K562 (cell line): Measurements from ENCODE around the gene ZNF71.

ENCODE experiments used
- ATF1 ChIP-seq, 2 experiments: fragments of 450-650 bp in 1 of 2; IDR thresholded peaks; 2 replicates each; pipeline ENCODE4 v1.6.1; 2016; ENCODE audit warnings: missing compliant biosample characterization in 1 of 2, missing genetic modification characterization in 1 of 2
- CBX5 ChIP-seq: IDR thresholded peaks from 2 replicates; pipeline ENCODE4 v1.6.1; 2014; ENCODE audit warnings: low read depth, borderline replicate concordance
- CREB1 ChIP-seq, 2 experiments: sonication (generic) in 1 of 2; formaldehyde crosslinking in 1 of 2; IDR thresholded peaks; 2 replicates each; pipeline versions ENCODE4 v1.6.1 to v1.8.0; 2012 to 2022; ENCODE audit warnings: inconsistent platforms in 1 of 2, mild to moderate bottlenecking in 1 of 2, missing genetic modification reagents in 1 of 2, moderate library complexity in 1 of 2
- ETV6 ChIP-seq, 3 experiments: fragments of 150-350 bp in 1 of 3; sonication (generic) in 1 of 3; formaldehyde crosslinking in 1 of 3; IDR thresholded peaks; 2 replicates each; pipeline versions ENCODE4 v1.6.1 to v1.8.0; 2014 to 2022; ENCODE audit warnings: borderline replicate concordance in 2 of 3, low read depth in 2 of 3, antibody characterized with exemption in 1 of 3, low read length in 1 of 3, mild to moderate bottlenecking in 1 of 3, missing genetic modification reagents in 1 of 3
- KAT2B ChIP-seq: IDR thresholded peaks from one replicate; pipeline ENCODE4 v1.6.1; 2012; ENCODE audit warnings: low read depth, mild to moderate bottlenecking, control low read depth, inconsistent platforms, low read length, moderate library complexity
- MED1 ChIP-seq: sonication (generic); formaldehyde crosslinking; IDR thresholded peaks from 2 replicates; pipeline ENCODE4 v1.8.1; 2023; ENCODE audit warnings: missing genetic modification reagents, borderline replicate concordance
- NCOA1 ChIP-seq: fragments of 450-650 bp; IDR thresholded peaks from 2 replicates; pipeline ENCODE4 v1.6.1; 2016; ENCODE audit warnings: low read depth
- SIX5 ChIP-seq, 2 experiments: IDR thresholded peaks; 2 replicates each; pipeline ENCODE4 v1.6.1; 2011; ENCODE audit warnings: low read length in 2 of 2, borderline replicate concordance in 1 of 2, low read depth in 1 of 2, mild to moderate bottlenecking in 1 of 2, moderate library complexity in 1 of 2; ENCODE audit not compliant: insufficient read depth in 1 of 2
- SMC3 ChIP-seq: conservative IDR thresholded peaks from 2 replicates; pipeline ENCODE4 v1.6.1; 2011; ENCODE audit warnings: low read depth, low read length, improper control_type of control experiment; ENCODE audit not compliant: insufficient read depth
- ZBTB1 ChIP-seq: sonication (generic); formaldehyde crosslinking; IDR thresholded peaks from 2 replicates; pipeline ENCODE4 v1.8.1; 2023; ENCODE audit warnings: missing genetic modification reagents, low read depth, mild to moderate bottlenecking, borderline replicate concordance
- TF ChIP-seq, protein P1 (sequence below): fragments of 450-650 bp; IDR thresholded peaks from 2 replicates; pipeline ENCODE4 v1.6.1; 2017; ENCODE audit warnings: mild to moderate bottlenecking, moderate library complexity
- TF ChIP-seq, protein P2 (sequence below), 3 experiments: IDR thresholded peaks in 2 of 3; conservative IDR thresholded peaks in 1 of 3; 2 replicates each; pipeline ENCODE4 v1.5.1; 2011 to 2012; ENCODE audit warnings: low read length in 3 of 3, mild to moderate bottlenecking in 3 of 3, control low read depth in 2 of 3, improper control_type of control experiment in 1 of 3, inconsistent platforms in 1 of 3, low read depth in 1 of 3, mixed read lengths in 1 of 3, moderate library complexity in 1 of 3; ENCODE audit not compliant: insufficient read depth in 2 of 3

DNA sequence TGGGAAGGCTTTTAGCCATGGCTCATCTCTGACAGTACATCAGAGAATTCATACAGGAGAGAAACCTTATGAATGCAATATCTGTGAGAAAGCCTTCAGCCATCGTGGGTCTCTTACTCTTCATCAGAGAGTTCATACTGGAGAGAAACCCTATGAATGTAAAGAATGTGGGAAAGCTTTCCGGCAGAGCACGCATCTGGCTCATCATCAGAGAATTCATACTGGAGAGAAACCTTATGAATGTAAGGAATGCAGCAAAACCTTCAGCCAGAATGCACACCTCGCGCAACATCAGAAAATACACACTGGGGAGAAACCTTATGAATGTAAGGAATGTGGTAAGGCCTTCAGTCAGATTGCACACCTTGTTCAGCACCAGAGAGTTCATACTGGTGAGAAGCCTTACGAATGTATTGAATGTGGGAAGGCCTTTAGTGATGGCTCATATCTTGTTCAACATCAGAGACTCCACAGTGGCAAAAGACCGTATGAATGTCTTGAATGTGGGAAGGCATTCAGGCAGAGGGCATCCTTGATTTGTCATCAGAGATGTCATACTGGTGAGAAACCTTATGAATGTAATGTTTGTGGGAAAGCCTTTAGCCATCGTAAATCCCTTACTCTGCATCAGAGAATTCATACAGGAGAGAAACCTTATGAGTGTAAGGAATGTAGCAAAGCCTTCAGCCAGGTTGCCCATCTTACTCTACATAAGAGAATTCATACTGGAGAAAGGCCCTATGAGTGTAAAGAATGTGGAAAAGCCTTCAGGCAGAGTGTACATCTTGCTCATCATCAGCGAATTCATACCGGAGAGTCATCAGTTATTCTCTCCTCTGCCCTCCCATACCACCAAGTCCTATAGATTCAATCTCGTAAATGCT lies 17.1 kb upstream of the ZNF71 start:
- TF ChIP-seq CBX5, result no peak
- no peak for TF ChIP-seq SIX5 (IDR thresholded peaks at IDR 0.05; ENCODE audit: borderline replicate concordance in 1 of 2, insufficient read depth in 1 of 2, low read depth in 1 of 2, low read length in 2 of 2)
- TF ChIP-seq ATF1 (CRISPR knock-in tag; IDR thresholded peaks at IDR 0.05), result no peak
- no peak for TF ChIP-seq ATF1 (tag; IDR thresholded peaks at IDR 0.05)
- TF ChIP-seq, protein P1, sequence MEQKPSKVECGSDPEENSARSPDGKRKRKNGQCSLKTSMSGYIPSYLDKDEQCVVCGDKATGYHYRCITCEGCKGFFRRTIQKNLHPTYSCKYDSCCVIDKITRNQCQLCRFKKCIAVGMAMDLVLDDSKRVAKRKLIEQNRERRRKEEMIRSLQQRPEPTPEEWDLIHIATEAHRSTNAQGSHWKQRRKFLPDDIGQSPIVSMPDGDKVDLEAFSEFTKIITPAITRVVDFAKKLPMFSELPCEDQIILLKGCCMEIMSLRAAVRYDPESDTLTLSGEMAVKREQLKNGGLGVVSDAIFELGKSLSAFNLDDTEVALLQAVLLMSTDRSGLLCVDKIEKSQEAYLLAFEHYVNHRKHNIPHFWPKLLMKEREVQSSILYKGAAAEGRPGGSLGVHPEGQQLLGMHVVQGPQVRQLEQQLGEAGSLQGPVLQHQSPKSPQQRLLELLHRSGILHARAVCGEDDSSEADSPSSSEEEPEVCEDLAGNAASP, result no peak
- no peak for TF ChIP-seq ZBTB1 (CRISPR knock-in tag)
- TF ChIP-seq CREB1 (IDR thresholded peaks at IDR 0.05), result no peak
- no peak for TF ChIP-seq CREB1 (CRISPR knock-in tag; IDR thresholded peaks at IDR 0.05)
- TF ChIP-seq KAT2B, result no peak
- TF ChIP-seq MED1 (CRISPR knock-in tag), result no peak
- TF ChIP-seq ETV6 (IDR thresholded peaks at IDR 0.05; ENCODE audit: borderline replicate concordance in 1 of 2, low read depth in 2 of 2, low read length in 1 of 2), result no peak
- TF ChIP-seq ETV6 (CRISPR knock-in tag; IDR thresholded peaks at IDR 0.05; ENCODE audit: borderline replicate concordance), result no peak
- TF ChIP-seq, protein P2, sequence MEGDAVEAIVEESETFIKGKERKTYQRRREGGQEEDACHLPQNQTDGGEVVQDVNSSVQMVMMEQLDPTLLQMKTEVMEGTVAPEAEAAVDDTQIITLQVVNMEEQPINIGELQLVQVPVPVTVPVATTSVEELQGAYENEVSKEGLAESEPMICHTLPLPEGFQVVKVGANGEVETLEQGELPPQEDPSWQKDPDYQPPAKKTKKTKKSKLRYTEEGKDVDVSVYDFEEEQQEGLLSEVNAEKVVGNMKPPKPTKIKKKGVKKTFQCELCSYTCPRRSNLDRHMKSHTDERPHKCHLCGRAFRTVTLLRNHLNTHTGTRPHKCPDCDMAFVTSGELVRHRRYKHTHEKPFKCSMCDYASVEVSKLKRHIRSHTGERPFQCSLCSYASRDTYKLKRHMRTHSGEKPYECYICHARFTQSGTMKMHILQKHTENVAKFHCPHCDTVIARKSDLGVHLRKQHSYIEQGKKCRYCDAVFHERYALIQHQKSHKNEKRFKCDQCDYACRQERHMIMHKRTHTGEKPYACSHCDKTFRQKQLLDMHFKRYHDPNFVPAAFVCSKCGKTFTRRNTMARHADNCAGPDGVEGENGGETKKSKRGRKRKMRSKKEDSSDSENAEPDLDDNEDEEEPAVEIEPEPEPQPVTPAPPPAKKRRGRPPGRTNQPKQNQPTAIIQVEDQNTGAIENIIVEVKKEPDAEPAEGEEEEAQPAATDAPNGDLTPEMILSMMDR (IDR thresholded peaks at IDR 0.05 in 2 of 3, conservative IDR thresholded peaks at IDR 0.05 in 1 of 3; ENCODE audit: insufficient read depth in 2 of 3, low read depth in 1 of 3, low read length in 3 of 3), result no peak
- TF ChIP-seq NCOA1, result no peak
- no peak for TF ChIP-seq SMC3
